WTC11 (cell line): Measurements from ENCODE around the gene GNPTG. TPM values are rescaled to one million over a fixed set of nuclear protein-coding genes. Genes with fewer than 3 reads are reported as not detected.

Source experiments
- ATAC-seq: fragments of 200-7000 bp; cut with Tn5 transposase; 2 replicates; pipeline ENCODE4 v1.10.0; 2021; ENCODE audit warnings: mild to moderate bottlenecking, moderate library complexity
- CTCF ChIA-PET: fragments of 300-600 bp; sonication (Branson Sonifier 250); formaldehyde crosslinking; loops from one replicate; lab custom pipeline; 2021; ENCODE audit warnings: antibody characterized with exemption; lab: Charles Lee
- POLR2A ChIA-PET: fragments of 350-600 bp; sonication (Branson Sonifier 250); formaldehyde crosslinking; loops from one replicate; lab custom pipeline; 2021; ENCODE audit warnings: antibody characterized with exemption; lab: Charles Lee
- DNase-seq: peaks from one replicate; pipeline ENCODE4 v3.0.0; 2021; ENCODE audit warnings: low spot score
- H3K27ac Mint-ChIP-seq: 2 replicates; pipeline ENCODE4 v1.8.0; 2021; ENCODE audit warnings: mixed read lengths
- H3K27me3 Mint-ChIP-seq: 2 replicates; pipeline ENCODE4 v1.8.0; 2021; ENCODE audit warnings: low read depth, mild to moderate bottlenecking, moderate library complexity, mixed read lengths
- H3K36me3 Mint-ChIP-seq: 2 replicates; pipeline ENCODE4 v1.8.0; 2021; ENCODE audit warnings: mixed read lengths
- H3K4me1 Mint-ChIP-seq: 2 replicates; pipeline ENCODE4 v1.8.0; 2022; ENCODE audit warnings: mixed read lengths
- H3K4me3 Mint-ChIP-seq: 2 replicates; pipeline ENCODE4 v1.8.0; 2021; ENCODE audit warnings: mild to moderate bottlenecking, moderate library complexity, mixed read lengths
- H3K9me3 Mint-ChIP-seq: 2 replicates; pipeline ENCODE4 v1.8.0; 2021; ENCODE audit warnings: mixed read lengths
- AR ChIP-seq: fragments of 250-450 bp; sonication (Bioruptor Pico); IDR thresholded peaks from 2 replicates; pipeline ENCODE4 v1.9.0; 2021; ENCODE audit warnings: mild to moderate bottlenecking
- ATF1 ChIP-seq: sonication (generic); formaldehyde crosslinking; IDR thresholded peaks from 2 replicates; pipeline ENCODE4 v1.8.1; 2023; ENCODE audit warnings: mild to moderate bottlenecking, moderate library complexity, missing genetic modification reagents
- CREM ChIP-seq: sonication (generic); formaldehyde crosslinking; IDR thresholded peaks from 2 replicates; pipeline ENCODE4 v1.8.1; 2022; ENCODE audit warnings: mild to moderate bottlenecking, missing genetic modification reagents, moderate library complexity
- ESRRA ChIP-seq: sonication (generic); formaldehyde crosslinking; IDR thresholded peaks from 2 replicates; pipeline ENCODE4 v1.8.1; 2022; ENCODE audit warnings: mild to moderate bottlenecking, missing genetic modification reagents, borderline replicate concordance
- FOXP4 ChIP-seq: sonication (generic); formaldehyde crosslinking; IDR thresholded peaks from 2 replicates; pipeline ENCODE4 v1.8.0; 2022; ENCODE audit warnings: mild to moderate bottlenecking, missing genetic modification reagents
- GTF2I ChIP-seq: fragments of 250-450 bp; sonication (Bioruptor Pico); conservative IDR thresholded peaks from 2 replicates; pipeline ENCODE4 v1.4.0; 2021; ENCODE audit warnings: mild to moderate bottlenecking
- MAX ChIP-seq: sonication (generic); formaldehyde crosslinking; IDR thresholded peaks from 2 replicates; pipeline ENCODE4 v1.8.0; 2022; ENCODE audit warnings: mild to moderate bottlenecking, missing genetic modification reagents
- MXD4 ChIP-seq: fragments of 250-450 bp; sonication (Bioruptor Pico); IDR thresholded peaks from 2 replicates; pipeline ENCODE4 v1.8.0; 2021; ENCODE audit warnings: mild to moderate bottlenecking, moderate library complexity, borderline replicate concordance
- NR3C1 ChIP-seq: sonication (generic); formaldehyde crosslinking; conservative IDR thresholded peaks from 2 replicates; pipeline ENCODE4 v1.8.1; 2023; ENCODE audit warnings: low read depth, mild to moderate bottlenecking, missing genetic modification reagents
- PRDM15 ChIP-seq: sonication (generic); formaldehyde crosslinking; IDR thresholded peaks from 2 replicates; pipeline ENCODE4 v1.8.0; 2022; ENCODE audit warnings: missing genetic modification reagents
- PRRX2 ChIP-seq: fragments of 250-450 bp; sonication (Bioruptor Pico); IDR thresholded peaks from 2 replicates; pipeline ENCODE4 v1.8.0; 2021; ENCODE audit warnings: mild to moderate bottlenecking
- STAT6 ChIP-seq: sonication (generic); formaldehyde crosslinking; conservative IDR thresholded peaks from 2 replicates; pipeline ENCODE4 v1.8.1; 2023; ENCODE audit warnings: mild to moderate bottlenecking, low read depth, missing genetic modification reagents, moderate library complexity
- TEAD1 ChIP-seq: sonication (generic); formaldehyde crosslinking; IDR thresholded peaks from 2 replicates; pipeline ENCODE4 v1.8.0; 2022; ENCODE audit warnings: mild to moderate bottlenecking, missing genetic modification reagents
- ZNF416 ChIP-seq: fragments of 250-450 bp; sonication (Bioruptor Pico); IDR thresholded peaks from 2 replicates; pipeline ENCODE4 v1.9.0; 2021; ENCODE audit warnings: mild to moderate bottlenecking, inconsistent platforms
- ZNF671 ChIP-seq: fragments of 250-450 bp; sonication (Bioruptor Pico); IDR thresholded peaks from 2 replicates; pipeline ENCODE4 v1.8.0; 2021; ENCODE audit warnings: mild to moderate bottlenecking
- total RNA-seq: library from RNA; stranded (reverse); gene quantifications from 3 replicates; pipeline ENCODE4 v1.2.3, GENCODE V29; 2021

The GNPTG gene
- total RNA-seq, 1 experiment from 2014 or later: 35.9 TPM

- TF ChIP-seq AR: no peak
- no peak for TF ChIP-seq NR3C1 (CRISPR knock-in tag)
- no peak for TF ChIP-seq ESRRA (CRISPR knock-in tag)
- TF ChIP-seq CREM: no peak
- TF ChIP-seq MAX (CRISPR knock-in tag): no peak
- no peak for TF ChIP-seq PRRX2
- no peak for TF ChIP-seq STAT6 (CRISPR knock-in tag)
- no peak for TF ChIP-seq PRDM15
- TF ChIP-seq MXD4: no peak
- TF ChIP-seq GTF2I (CRISPR knock-in tag): no peak
- TF ChIP-seq ZNF671 (CRISPR knock-in tag): no peak
- TF ChIP-seq ZNF416 (CRISPR knock-in tag): no peak
- no peak for TF ChIP-seq FOXP4
- no peak for TF ChIP-seq TEAD1 (CRISPR knock-in tag)
- TF ChIP-seq ATF1 (CRISPR knock-in tag): no peak
- Mint-ChIP-seq H3K9me3 (no peaks in the 10 kb centered on the region), H3K27ac (peak overlapping the region; percentile 89), H3K36me3 (peaks cover 21% of the 10 kb centered on the region), H3K27me3 (no peaks in the 10 kb centered on the region), H3K4me1 (peaks cover 8% of the 10 kb centered on the region), H3K4me3 (peak overlapping the region; percentile 90)
- ChIA-PET CTCF (interaction anchor here (0.5 kb wide), 1 partner anchor 102 kb away, joined by 4 read pairs; no protein-coding TSS in a partner anchor), POLR2A (no interaction called here)
- ATAC-seq (no peak), DNase-seq (no peak)
Measured at GRCh38 chr16:1311212-1311737, 40.5 kb upstream of the GNPTG start.
